Measurements from ENCODE around the gene EXD3.
A peak's percentile ranks its signal among the peaks of the same experiment; 100 is the strongest.

- TF ChIP-seq MAX (IDR thresholded peaks at IDR 0.05), result peak; percentile 38; the same call in 1 of the 2 replicates
- TF ChIP-seq EP300 (IDR thresholded peaks at IDR 0.05; ENCODE audit: borderline replicate concordance), result no peak
- TF ChIP-seq RAD21 (IDR thresholded peaks at IDR 0.05; ENCODE audit: low read depth), result no peak
- no peak for TF ChIP-seq FOXM1 (IDR thresholded peaks at IDR 0.05; ENCODE audit: borderline replicate concordance, low read depth)
- TF ChIP-seq, protein P1, sequence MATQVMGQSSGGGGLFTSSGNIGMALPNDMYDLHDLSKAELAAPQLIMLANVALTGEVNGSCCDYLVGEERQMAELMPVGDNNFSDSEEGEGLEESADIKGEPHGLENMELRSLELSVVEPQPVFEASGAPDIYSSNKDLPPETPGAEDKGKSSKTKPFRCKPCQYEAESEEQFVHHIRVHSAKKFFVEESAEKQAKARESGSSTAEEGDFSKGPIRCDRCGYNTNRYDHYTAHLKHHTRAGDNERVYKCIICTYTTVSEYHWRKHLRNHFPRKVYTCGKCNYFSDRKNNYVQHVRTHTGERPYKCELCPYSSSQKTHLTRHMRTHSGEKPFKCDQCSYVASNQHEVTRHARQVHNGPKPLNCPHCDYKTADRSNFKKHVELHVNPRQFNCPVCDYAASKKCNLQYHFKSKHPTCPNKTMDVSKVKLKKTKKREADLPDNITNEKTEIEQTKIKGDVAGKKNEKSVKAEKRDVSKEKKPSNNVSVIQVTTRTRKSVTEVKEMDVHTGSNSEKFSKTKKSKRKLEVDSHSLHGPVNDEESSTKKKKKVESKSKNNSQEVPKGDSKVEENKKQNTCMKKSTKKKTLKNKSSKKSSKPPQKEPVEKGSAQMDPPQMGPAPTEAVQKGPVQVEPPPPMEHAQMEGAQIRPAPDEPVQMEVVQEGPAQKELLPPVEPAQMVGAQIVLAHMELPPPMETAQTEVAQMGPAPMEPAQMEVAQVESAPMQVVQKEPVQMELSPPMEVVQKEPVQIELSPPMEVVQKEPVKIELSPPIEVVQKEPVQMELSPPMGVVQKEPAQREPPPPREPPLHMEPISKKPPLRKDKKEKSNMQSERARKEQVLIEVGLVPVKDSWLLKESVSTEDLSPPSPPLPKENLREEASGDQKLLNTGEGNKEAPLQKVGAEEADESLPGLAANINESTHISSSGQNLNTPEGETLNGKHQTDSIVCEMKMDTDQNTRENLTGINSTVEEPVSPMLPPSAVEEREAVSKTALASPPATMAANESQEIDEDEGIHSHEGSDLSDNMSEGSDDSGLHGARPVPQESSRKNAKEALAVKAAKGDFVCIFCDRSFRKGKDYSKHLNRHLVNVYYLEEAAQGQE (IDR thresholded peaks at IDR 0.05; ENCODE audit: low read depth), result no peak
- no peak for TF ChIP-seq YY1 (IDR thresholded peaks at IDR 0.05; ENCODE audit: low read depth)
- peak; percentile 23; the same call in 1 of the 2 replicates for TF ChIP-seq TAF1 (IDR thresholded peaks at IDR 0.05; ENCODE audit: low read depth)
- peak; percentile 63; the same call in 1 of the 2 replicates for TF ChIP-seq CREB1 (IDR thresholded peaks at IDR 0.05; ENCODE audit: low read depth)
- peak; percentile 37; the same call in 1 of the 2 replicates for TF ChIP-seq NFIC (IDR thresholded peaks at IDR 0.05)
- TF ChIP-seq EGR1 (IDR thresholded peaks at IDR 0.05), result no peak
- TF ChIP-seq, protein P2, sequence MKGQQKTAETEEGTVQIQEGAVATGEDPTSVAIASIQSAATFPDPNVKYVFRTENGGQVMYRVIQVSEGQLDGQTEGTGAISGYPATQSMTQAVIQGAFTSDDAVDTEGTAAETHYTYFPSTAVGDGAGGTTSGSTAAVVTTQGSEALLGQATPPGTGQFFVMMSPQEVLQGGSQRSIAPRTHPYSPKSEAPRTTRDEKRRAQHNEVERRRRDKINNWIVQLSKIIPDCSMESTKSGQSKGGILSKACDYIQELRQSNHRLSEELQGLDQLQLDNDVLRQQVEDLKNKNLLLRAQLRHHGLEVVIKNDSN (IDR thresholded peaks at IDR 0.05), result peak; percentile 51
Measured at GRCh38 chr9:137459152-137459600, 36.2 kb upstream of the EXD3 start, which contains the start of gene NSMF.

Data from Ishikawa (cell line).